CD14-positive monocyte (primary cell): Measurements from ENCODE around the gene ST3GAL4. TPM values are rescaled to one million over a fixed set of nuclear protein-coding genes. Genes with fewer than 3 reads are reported as not detected.

Experiments
- DNase-seq, 3 donors: peaks; one replicate each; pipeline ENCODE4 v3.0.0-alpha.2; 2011 to 2022
- H2AFZ ChIP-seq: 2 replicates; pipeline ENCODE4 v1.6.0; 2012; ENCODE audit warnings: mild to moderate bottlenecking, low read depth, low read length, inconsistent platforms; ENCODE audit not compliant: insufficient read depth, poor library complexity, severe bottlenecking
- H3K27ac ChIP-seq, 2 donors: 1 replicate in 1 of 2; 2 replicates in 1 of 2; pipeline ENCODE4 v1.5.1; 2012 to 2013; ENCODE audit warnings: low read length in 2 of 2, control low read depth in 1 of 2, inconsistent platforms in 1 of 2, low read depth in 1 of 2, mild to moderate bottlenecking in 1 of 2
- H3K27me3 ChIP-seq, 2 donors: one replicate each; pipeline versions ENCODE4 v1.6.0 to v1.6.1; 2011 to 2013; ENCODE audit warnings: low read length in 2 of 2; ENCODE audit not compliant: control insufficient read depth in 2 of 2, insufficient read depth in 2 of 2
- H3K36me3 ChIP-seq, 2 donors: replicated peaks in 1 of 2; 1 replicate in 1 of 2; 2 replicates in 1 of 2; pipeline versions ENCODE4 v1.5.1 to v1.6.1; 2012 to 2013; ENCODE audit warnings: low read length in 2 of 2, control low read depth in 1 of 2, inconsistent platforms in 1 of 2, mild to moderate bottlenecking in 1 of 2; ENCODE audit not compliant: insufficient read depth in 2 of 2, control insufficient read depth in 1 of 2
- H3K4me1 ChIP-seq, 2 donors: 1 replicate in 1 of 2; 2 replicates in 1 of 2; pipeline versions ENCODE4 v1.5.1 to v1.6.1; 2012 to 2013; ENCODE audit warnings: low read length in 2 of 2, control low read depth in 1 of 2, inconsistent platforms in 1 of 2, mild to moderate bottlenecking in 1 of 2, moderate library complexity in 1 of 2; ENCODE audit not compliant: insufficient read depth in 2 of 2, control insufficient read depth in 1 of 2
- H3K4me2 ChIP-seq: replicated peaks from 2 replicates; pipeline ENCODE3; 2012; ENCODE audit warnings: low read length, moderate library complexity, mild to moderate bottlenecking; ENCODE audit not compliant: poor library complexity, severe bottlenecking; ENCODE audit errors: extremely low read depth
- H3K4me3 ChIP-seq, 3 experiments: fragments of 200-600 bp in 1 of 3; sonication (generic) in 1 of 3; replicated peaks in 1 of 3; 1 replicate in 2 of 3; 2 replicates in 1 of 3; pipeline ENCODE4 v1.5.1; 2011 to 2013; ENCODE audit warnings: low read length in 3 of 3, mild to moderate bottlenecking in 3 of 3, control low read depth in 2 of 3, low read depth in 2 of 3, inconsistent platforms in 1 of 3, moderate library complexity in 1 of 3
- H3K79me2 ChIP-seq: 2 replicates; pipeline ENCODE4 v1.6.0; 2012; ENCODE audit warnings: mild to moderate bottlenecking, control low read depth, inconsistent platforms, low read length, moderate library complexity; ENCODE audit not compliant: insufficient read depth
- H3K9ac ChIP-seq: 2 replicates; pipeline ENCODE4 v1.6.0; 2017; ENCODE audit warnings: low read length, mild to moderate bottlenecking; ENCODE audit not compliant: insufficient read depth, poor library complexity, severe bottlenecking
- H3K9me3 ChIP-seq, 2 donors: replicated peaks in 1 of 2; 1 replicate in 1 of 2; 2 replicates in 1 of 2; pipeline versions ENCODE4 v1.5.1 to v1.6.1; 2012 to 2013; ENCODE audit warnings: low read length in 2 of 2, control low read depth in 1 of 2; ENCODE audit not compliant: control insufficient read depth in 1 of 2, insufficient read depth in 1 of 2
- H4K20me1 ChIP-seq: 2 replicates; pipeline ENCODE4 v1.6.0; 2012; ENCODE audit warnings: mild to moderate bottlenecking, low read length, control low read depth, moderate library complexity; ENCODE audit not compliant: insufficient read depth
- H3K27ac Mint-ChIP-seq, 7 donors: one replicate each; pipeline ENCODE4 v1.8.0; 2020; ENCODE audit warnings: mild to moderate bottlenecking in 7 of 7, mixed read lengths in 7 of 7, moderate library complexity in 6 of 7, inconsistent platforms in 2 of 7
- H3K27me3 Mint-ChIP-seq, 3 donors: one replicate each; pipeline ENCODE4 v1.8.0; 2021 to 2022; ENCODE audit warnings: low read depth in 3 of 3, mild to moderate bottlenecking in 3 of 3, mixed read lengths in 3 of 3, moderate library complexity in 3 of 3, inconsistent platforms in 1 of 3
- H3K36me3 Mint-ChIP-seq, 2 donors: one replicate each; pipeline ENCODE4 v1.8.0; 2020; ENCODE audit warnings: mixed read lengths in 2 of 2, inconsistent platforms in 1 of 2, mild to moderate bottlenecking in 1 of 2
- H3K4me1 Mint-ChIP-seq: one replicate; pipeline ENCODE4 v1.8.0; 2020; ENCODE audit warnings: mild to moderate bottlenecking, mixed read lengths
- H3K4me3 Mint-ChIP-seq, 2 donors: one replicate each; pipeline ENCODE4 v1.8.0; 2020; ENCODE audit warnings: mild to moderate bottlenecking in 2 of 2, mixed read lengths in 2 of 2, moderate library complexity in 1 of 2
- H3K9me3 Mint-ChIP-seq, 7 donors: one replicate each; pipeline ENCODE4 v1.8.0; 2020 to 2022; ENCODE audit warnings: mixed read lengths in 7 of 7, mild to moderate bottlenecking in 6 of 7, moderate library complexity in 6 of 7, inconsistent platforms in 2 of 7
- CTCF ChIP-seq: fragments of 200-600 bp; IDR thresholded peaks from one replicate; pipeline ENCODE4 v1.8.0; 2022; ENCODE audit warnings: antibody characterized with exemption, mild to moderate bottlenecking
- WGBS: methylation state at CpG from one replicate; pipeline ENCODE4 v1.1.5; 2013; ENCODE audit warnings: missing lambda C conversion rate; ENCODE audit not compliant: insufficient coverage; 5-methylcytosine and 5-hydroxymethylcytosine counted together
- intact Hi-C, 2 donors: fragments of 100-400 bp; cut with micrococcal nuclease; formaldehyde crosslinking; loops; one replicate each; pipeline versions ENCODE4 v1.15.0 to v1.15.1; 2023
- polyA plus RNA-seq, 3 donors: library from polyadenylated mRNA; depleted of rRNA in 1 of 3; unstranded in 2 of 3; stranded (reverse) in 1 of 3; fragments of 300-500 nt in 2 of 3; fragments of >200 nt in 1 of 3; fragmentation: Illumina TruSeq in 2 of 3; gene quantifications; 1 replicate in 2 of 3; 2 replicates in 1 of 3; pipeline ENCODE4 v1.2.3, GENCODE V29; 2012 to 2021

Gene ST3GAL4
- polyA plus RNA-seq, 3 donors = 7.8 to 14.3 (median 10.1) TPM

- no peak overlapping the region for H3K4me3 Mint-ChIP-seq
- peaks cover 37 to 41% of the 10 kb centered on the region in 2 donors for H3K4me1 ChIP-seq
- H3K27ac Mint-ChIP-seq = no peak overlapping the region
- H3K79me2 ChIP-seq = peaks cover 43% of the 10 kb centered on the region
- H3K27ac ChIP-seq = no peak overlapping the region
- H3K4me1 Mint-ChIP-seq = peaks cover 40% of the 10 kb centered on the region
- TF ChIP-seq CTCF = no peak
- H3K9me3 ChIP-seq = no peaks in the 10 kb centered on the region
- no peak overlapping the region for H2AFZ ChIP-seq
- WGBS = no CpG with 5 or more reads among the region's 5 CpGs
- peaks cover 0 to 3% (median 0%) of the 10 kb centered on the region in 3 donors for H3K27me3 Mint-ChIP-seq
- no peak overlapping the region for H3K9ac ChIP-seq
- no peaks in the 10 kb centered on the region for H3K27me3 ChIP-seq
- no peaks in the 10 kb centered on the region for H3K36me3 Mint-ChIP-seq
- intact Hi-C loops = no loop called here
- no peaks in the 10 kb centered on the region for H3K9me3 Mint-ChIP-seq
- no peak overlapping the region for H3K4me3 ChIP-seq
- no peaks in the 10 kb centered on the region for H3K36me3 ChIP-seq
- H3K4me2 ChIP-seq = no peak overlapping the region
- no peaks in the 10 kb centered on the region for H4K20me1 ChIP-seq
- no peak for DNase-seq
Measured at GRCh38 chr11:126387857-126388256, 32.4 kb downstream of the ST3GAL4 start.

- no peak overlapping the region for H3K4me2 ChIP-seq
- intact Hi-C loops = loop anchor here in 1 of 2 donors (5.0 kb wide), 1 partner anchor 78 kb away; no protein-coding TSS in a partner anchor
- H3K4me1 ChIP-seq = peaks cover 42 to 47% of the 10 kb centered on the region in 2 donors
- H3K9ac ChIP-seq = no peak overlapping the region
- no CpG with 5 or more reads among the region's 5 CpGs for WGBS
- H3K4me3 ChIP-seq = no peak overlapping the region
- H4K20me1 ChIP-seq = no peaks in the 10 kb centered on the region
- Mint-ChIP-seq H3K4me3 (no peak overlapping the region), H3K27me3 (peaks cover 0 to 3% (median 2%) of the 10 kb centered on the region in 3 donors), H3K9me3 (no peaks in the 10 kb centered on the region), H3K36me3 (peaks cover 0 to 4% of the 10 kb centered on the region in 2 donors), H3K27ac (peak overlapping the region in 1 of 7 donors; percentile 3), H3K4me1 (peaks cover 46% of the 10 kb centered on the region)
- no peak overlapping the region for H2AFZ ChIP-seq
- no peak for TF ChIP-seq CTCF
- H3K27ac ChIP-seq = no peak overlapping the region
- H3K79me2 ChIP-seq = peaks cover 52% of the 10 kb centered on the region
- DNase-seq = no peak
- no peaks in the 10 kb centered on the region for H3K9me3 ChIP-seq
- no peaks in the 10 kb centered on the region for H3K27me3 ChIP-seq
- H3K36me3 ChIP-seq = no peaks in the 10 kb centered on the region
Measured at GRCh38 chr11:126390272-126390867, 34.9 kb downstream of the ST3GAL4 start.
